ENCODE results near the gene CASZ1.

The CASZ1 gene

GRCh38 chr1:10744654-10745238 is 51.7 kb downstream of the CASZ1 start:
- DNase-seq, result no peak

GRCh38 chr1:10744029-10744428 is 52.4 kb downstream of the CASZ1 start:
- DNase-seq, result no peak

- DNase-seq, result no peak
These were observed 54.8 kb downstream of the CASZ1 start for GRCh38 chr1:10741696-10742095.

GRCh38 chr1:10740123-10740522 is 56.3 kb downstream of the CASZ1 start:
- no peak for DNase-seq

GRCh38 chr1:10739589-10739988 is 56.9 kb downstream of the CASZ1 start:
- DNase-seq, result no peak

- no peak for DNase-seq
These were observed 58.1 kb downstream of the CASZ1 start for GRCh38 chr1:10738061-10739058.

GRCh38 chr1:10737651-10738050 is 58.8 kb downstream of the CASZ1 start:
- no peak for DNase-seq

GRCh38 chr1:10736634-10737586 is 59.5 kb downstream of the CASZ1 start:
- no peak for DNase-seq

- DNase-seq, result no peak
These were observed 60.7 kb downstream of the CASZ1 start for GRCh38 chr1:10735563-10736305.

GRCh38 chr1:10734962-10735544 is 61.4 kb downstream of the CASZ1 start:
- DNase-seq, result no peak

GRCh38 chr1:10734375-10734774 is 62.1 kb downstream of the CASZ1 start:
- DNase-seq, result no peak

- no peak for DNase-seq
These were observed 62.7 kb downstream of the CASZ1 start for GRCh38 chr1:10733474-10734366.

GRCh38 chr1:10730985-10731384 is 65.5 kb downstream of the CASZ1 start:
- DNase-seq, result no peak

GRCh38 chr1:10728595-10729410 is 67.6 kb downstream of the CASZ1 start:
- no peak for DNase-seq

- no peak for DNase-seq
These were observed 68.7 kb downstream of the CASZ1 start for GRCh38 chr1:10727751-10728232.

- DNase-seq, result no peak
These were observed 70.1 kb downstream of the CASZ1 start for GRCh38 chr1:10726355-10726754.

GRCh38 chr1:10724948-10725847 is 71.2 kb downstream of the CASZ1 start:
- no peak for DNase-seq

GRCh38 chr1:10724511-10724910 is 71.9 kb downstream of the CASZ1 start:
- DNase-seq, result no peak

- DNase-seq, result no peak
These were observed 72.4 kb downstream of the CASZ1 start for GRCh38 chr1:10724052-10724494.
